Neural cell (in vitro differentiated cells): ENCODE results near the gene FAM171A2. TPM values are rescaled to one million over a fixed set of nuclear protein-coding genes. Genes with fewer than 3 reads are reported as not detected.
"Not testable (repeated sequence)": the region's sequence is repeated elsewhere in the genome, so short reads cannot be mapped to it uniquely, and the experiment has no call there.

Source experiments
- H2AFZ ChIP-seq: fragments of 200-600, 300-800 bp; sonication (generic), shearing (Covaris generic); 2 replicates; pipeline ENCODE4 v1.6.0; 2014; ENCODE audit warnings: low read depth, mild to moderate bottlenecking, antibody characterized with exemption, low read length, moderate library complexity
- H3F3A ChIP-seq: fragments of 200-600 bp; shearing (Covaris generic); 2 replicates; pipeline ENCODE4 v1.6.1; 2016; ENCODE audit warnings: mild to moderate bottlenecking, moderate library complexity, mixed read lengths, antibody characterized with exemption, low read length; ENCODE audit not compliant: insufficient read depth, poor library complexity, severe bottlenecking
- H3K27ac ChIP-seq: fragments of 200-600, 300-800 bp; sonication (generic), shearing (Covaris generic); 2 replicates; pipeline ENCODE4 v1.5.1; 2014; ENCODE audit warnings: mild to moderate bottlenecking, low read length, moderate library complexity
- H3K27me3 ChIP-seq: fragments of 300-800, 200-600 bp; sonication (generic), shearing (Covaris generic); 2 replicates; pipeline ENCODE4 v1.6.0; 2014; ENCODE audit warnings: mild to moderate bottlenecking, low read depth, low read length, moderate library complexity; ENCODE audit not compliant: insufficient read depth
- H3K36me3 ChIP-seq: fragments of 300-800, 200-600 bp; sonication (generic), shearing (Covaris generic); 2 replicates; pipeline ENCODE4 v1.5.1; 2014; ENCODE audit warnings: mild to moderate bottlenecking, antibody characterized with exemption, low read length, moderate library complexity; ENCODE audit not compliant: insufficient read depth
- H3K4me2 ChIP-seq: fragments of 300-800, 200-600 bp; sonication (generic), shearing (Covaris generic); 2 replicates; pipeline ENCODE4 v1.6.0; 2014; ENCODE audit warnings: mild to moderate bottlenecking, low read length
- H3K4me3 ChIP-seq: fragments of 300-800, 200-600 bp; sonication (generic), shearing (Covaris generic); 2 replicates; pipeline ENCODE4 v1.5.1; 2014; ENCODE audit warnings: mild to moderate bottlenecking, low read length, moderate library complexity
- H3K79me2 ChIP-seq: fragments of 200-600 bp; shearing (Covaris generic); replicated peaks from 2 replicates; pipeline ENCODE4 v1.6.0; 2014; ENCODE audit warnings: mild to moderate bottlenecking, low read length, moderate library complexity; ENCODE audit not compliant: insufficient read depth
- H3K9ac ChIP-seq: fragments of 300-800, 200-600 bp; sonication (generic), shearing (Covaris generic); 2 replicates; pipeline ENCODE4 v1.6.1; 2016; ENCODE audit warnings: mild to moderate bottlenecking, low read length, mixed read lengths
- H3K9me2 ChIP-seq: fragments of 200-600 bp; shearing (Covaris generic); 2 replicates; pipeline ENCODE4 v1.6.1; 2016; ENCODE audit warnings: mild to moderate bottlenecking, low read length, mixed read lengths; ENCODE audit not compliant: insufficient read depth
- H3K9me3 ChIP-seq: fragments of 200-600, 300-800 bp; sonication (generic), shearing (Covaris generic); 2 replicates; pipeline ENCODE4 v1.6.1; 2016; ENCODE audit warnings: mild to moderate bottlenecking, mixed run types, low read length, moderate library complexity, mixed read lengths
- H4K20me1 ChIP-seq: fragments of 200-600 bp; shearing (Covaris generic); 2 replicates; pipeline ENCODE4 v1.6.1; 2016; ENCODE audit warnings: mild to moderate bottlenecking, mixed run types; ENCODE audit not compliant: insufficient read depth
- CTCF ChIP-seq: fragments of 450-650 bp; IDR thresholded peaks from 2 replicates; pipeline ENCODE4 v1.5.1; 2014; ENCODE audit warnings: antibody characterized with exemption, mild to moderate bottlenecking, moderate library complexity; ENCODE audit not compliant: poor library complexity, severe bottlenecking
- EP300 ChIP-seq: fragments of 450-650 bp; conservative IDR thresholded peaks from 2 replicates; pipeline ENCODE4 v1.6.1; 2014; ENCODE audit warnings: antibody characterized with exemption, mild to moderate bottlenecking, moderate library complexity; ENCODE audit not compliant: poor library complexity, severe bottlenecking
- EZH2 ChIP-seq: fragments of 200-600, 300-800 bp; shearing (Covaris generic), sonication (generic); IDR thresholded peaks from 2 replicates; pipeline ENCODE4 v1.6.1; 2014; ENCODE audit warnings: antibody characterized with exemption, low read length, borderline replicate concordance, mild to moderate bottlenecking; ENCODE audit not compliant: insufficient read depth, poor library complexity, severe bottlenecking
- MXI1 ChIP-seq: fragments of 450-650 bp; conservative IDR thresholded peaks from 2 replicates; pipeline ENCODE4 v1.6.1; 2014; ENCODE audit warnings: antibody characterized with exemption, mild to moderate bottlenecking; ENCODE audit not compliant: poor library complexity, severe bottlenecking
- POLR2AphosphoS5 ChIP-seq: IDR thresholded peaks from 2 replicates; pipeline ENCODE4 v1.6.1; 2012
- RAD21 ChIP-seq: fragments of 450-650 bp; conservative IDR thresholded peaks from 2 replicates; pipeline ENCODE4 v1.6.1; 2014; ENCODE audit warnings: antibody characterized with exemption, mild to moderate bottlenecking, moderate library complexity
- REST ChIP-seq: IDR thresholded peaks from 2 replicates; pipeline ENCODE4 v1.6.1; 2012; ENCODE audit warnings: borderline replicate concordance
- SMC3 ChIP-seq: fragments of 450-650 bp; conservative IDR thresholded peaks from 2 replicates; pipeline ENCODE4 v1.6.1; 2014; ENCODE audit warnings: antibody characterized with exemption, mild to moderate bottlenecking, moderate library complexity; ENCODE audit not compliant: poor library complexity
- TAF1 ChIP-seq: IDR thresholded peaks from 2 replicates; pipeline ENCODE4 v1.6.1; 2012; ENCODE audit warnings: low read depth
- polyA plus RNA-seq: library from polyadenylated mRNA; depleted of rRNA; stranded (reverse); fragments of >200 nt; gene quantifications from 2 replicates; pipeline ENCODE4 v1.2.3, GENCODE V29; 2014

The FAM171A2 gene
- polyA plus RNA-seq, 1 donor from 2014 or later = 73.6 TPM

- Histone ChIP-seq H3K27me3 (peaks cover 4% of the 10 kb centered on the region), H2AFZ (no peak overlapping the region), H3K9me2 (no peaks in the 10 kb centered on the region), H3K79me2 (no peaks in the 10 kb centered on the region), H3K9me3 (no peaks in the 10 kb centered on the region), H3K4me3 (no peak overlapping the region), H3K36me3 (no peaks in the 10 kb centered on the region), H3K4me2 (no peak overlapping the region), H3F3A (no peaks in the 10 kb centered on the region), H3K27ac (no peak overlapping the region), H3K9ac (no peak overlapping the region), H4K20me1 (no peaks in the 10 kb centered on the region)
- TF ChIP-seq CTCF = no peak
- TF ChIP-seq RAD21 = no peak
- TF ChIP-seq REST = no peak
- TF ChIP-seq MXI1 = no peak
- TF ChIP-seq TAF1 = no peak
- TF ChIP-seq SMC3 = no peak
- TF ChIP-seq POLR2AphosphoS5 = no peak
Measured at GRCh38 chr17:44333371-44333770, 30.3 kb downstream of the FAM171A2 start.

- Histone ChIP-seq H3F3A (no peaks in the 10 kb centered on the region), H4K20me1 (no peaks in the 10 kb centered on the region), H3K9ac (no peak overlapping the region), H3K4me2 (no peak overlapping the region), H3K9me2 (no peaks in the 10 kb centered on the region), H3K36me3 (no peaks in the 10 kb centered on the region), H2AFZ (no peak overlapping the region), H3K4me3 (no peak overlapping the region), H3K79me2 (no peaks in the 10 kb centered on the region), H3K27me3 (peaks cover 4% of the 10 kb centered on the region), H3K9me3 (no peaks in the 10 kb centered on the region), H3K27ac (no peak overlapping the region)
- TF ChIP-seq MXI1 = peak; percentile 48
- TF ChIP-seq REST = no peak
- no peak for TF ChIP-seq EZH2
- TF ChIP-seq POLR2AphosphoS5 = no peak
- TF ChIP-seq EP300 = peak; percentile 13
- TF ChIP-seq SMC3 = peak; percentile 78
- TF ChIP-seq TAF1 = no peak
- TF ChIP-seq RAD21 = peak; percentile 79
- TF ChIP-seq CTCF = peak; percentile 89
Measured at GRCh38 chr17:44331249-44331760, 32.3 kb downstream of the FAM171A2 start.

GRCh38 chr17:44330263-44330662 is 33.4 kb downstream of the FAM171A2 start:
- not testable (repeated sequence) for H3K9me2 ChIP-seq, H2AFZ ChIP-seq, H3K79me2 ChIP-seq, H3K36me3 ChIP-seq, H3K9ac ChIP-seq, H3K9me3 ChIP-seq, H3K27me3 ChIP-seq, H3K4me3 ChIP-seq, H4K20me1 ChIP-seq, H3K27ac ChIP-seq, H3F3A ChIP-seq, H3K4me2 ChIP-seq
